Lung (tissue), 12 donors: ENCODE measurements around the gene TMEM94. TPM values are rescaled to one million over a fixed set of nuclear protein-coding genes. Genes with fewer than 3 reads are reported as not detected.

Experiments
- ATAC-seq: fragments of 200-7000 bp; cut with Tn5 transposase; one replicate; pipeline ENCODE4 v1.9.1; 2020; ENCODE audit warnings: moderate number of reproducible peaks; ENCODE audit not compliant: insufficient read depth, low FRiP score
- DNase-seq, 3 donors: peaks; one replicate each; pipeline ENCODE4 v3.0.0-alpha.2; 2013 to 2017
- H3K27ac ChIP-seq, 2 donors: one replicate each; pipeline ENCODE4 v1.5.1; 2013; ENCODE audit warnings: mild to moderate bottlenecking in 2 of 2, moderate library complexity in 2 of 2, control low read depth in 1 of 2, inconsistent platforms in 1 of 2, low read depth in 1 of 2, low read length in 1 of 2
- H3K27me3 ChIP-seq, 3 donors: one replicate each; pipeline ENCODE4 v1.5.1; 2013; ENCODE audit warnings: low read length in 2 of 3; ENCODE audit not compliant: control insufficient read depth in 3 of 3, insufficient read depth in 3 of 3
- H3K36me3 ChIP-seq, 4 donors: one replicate each; pipeline ENCODE4 v1.5.1; 2013; ENCODE audit warnings: low read length in 4 of 4, mild to moderate bottlenecking in 1 of 4, moderate library complexity in 1 of 4; ENCODE audit not compliant: control insufficient read depth in 4 of 4, insufficient read depth in 4 of 4
- H3K4me1 ChIP-seq, 5 donors: one replicate each; pipeline ENCODE4 v1.5.1; 2013; ENCODE audit warnings: low read length in 5 of 5, mild to moderate bottlenecking in 2 of 5, moderate library complexity in 1 of 5; ENCODE audit not compliant: control insufficient read depth in 5 of 5, insufficient read depth in 5 of 5
- H3K4me3 ChIP-seq: one replicate; pipeline ENCODE4 v1.5.1; 2013; ENCODE audit warnings: mild to moderate bottlenecking, control low read depth, moderate library complexity
- H3K9ac ChIP-seq, 2 donors: one replicate each; pipeline ENCODE4 v1.5.1; 2013; ENCODE audit warnings: low read length in 2 of 2, control low read depth in 1 of 2; ENCODE audit not compliant: insufficient read depth in 1 of 2
- H3K9me3 ChIP-seq, 4 donors: one replicate each; pipeline ENCODE4 v1.5.1; 2013; ENCODE audit warnings: low read length in 3 of 4, mild to moderate bottlenecking in 1 of 4, moderate library complexity in 1 of 4; ENCODE audit not compliant: control insufficient read depth in 4 of 4, insufficient read depth in 3 of 4
- WGBS, 2 donors: extraction: QIAGEN DNeasy Blood & Tissue Kit; methylation state at CpG; one replicate each; pipeline ENCODE4 v1.1.7; 2013; 5-methylcytosine and 5-hydroxymethylcytosine counted together
- polyA plus RNA-seq, 2 donors: library from polyadenylated mRNA; stranded (reverse); fragments of 200-250 nt; gene quantifications; one replicate each; pipeline ENCODE4 v1.2.1, GENCODE V29; 2013
- total RNA-seq, 2 donors: library from RNA; depleted of rRNA in 1 of 2; stranded (reverse); fragments of >200 nt in 1 of 2; gene quantifications; one replicate each; pipeline ENCODE4 v1.2.1, GENCODE V29; 2014 to 2021
- TF ChIP-seq, protein P1 (sequence below): IDR thresholded peaks from 2 replicates; pipeline ENCODE4 v1.5.1; 2012; ENCODE audit warnings: mild to moderate bottlenecking; ENCODE audit errors: control extremely low read depth, extremely low read depth
- donor health status: control.
- donor health status: control.
- donor health status: Bipolar disorder and iron deficiency.
- donor health status: healthy.
- donor health status: DM: yes; HTN: yes; CAD: no.

TMEM94 gene
- total and polyA plus RNA-seq, 4 donors: 40.0 to 82.3 (median 53.3) TPM

DNA sequence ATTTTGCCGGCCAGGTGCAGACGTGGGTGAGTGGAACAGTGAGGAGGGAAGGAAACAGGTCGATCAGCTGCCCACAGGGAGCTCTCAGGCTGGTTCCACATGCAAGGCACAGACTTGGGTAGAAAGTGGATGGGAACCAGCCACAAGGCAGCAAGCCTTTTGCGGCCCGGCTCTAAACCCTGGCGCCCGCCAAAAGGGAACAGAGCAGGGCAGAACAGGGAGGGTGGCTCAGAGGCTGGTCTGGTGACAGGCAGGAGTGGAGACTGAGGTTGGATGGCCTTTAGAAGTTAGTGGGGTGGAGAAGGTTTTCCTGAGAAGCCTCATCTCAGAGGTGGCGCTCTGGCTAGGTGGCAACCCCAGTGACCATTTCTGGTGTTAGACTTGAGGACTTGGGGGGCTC lies 79.4 kb downstream of the TMEM94 start:
- no peak for ATAC-seq

DNA sequence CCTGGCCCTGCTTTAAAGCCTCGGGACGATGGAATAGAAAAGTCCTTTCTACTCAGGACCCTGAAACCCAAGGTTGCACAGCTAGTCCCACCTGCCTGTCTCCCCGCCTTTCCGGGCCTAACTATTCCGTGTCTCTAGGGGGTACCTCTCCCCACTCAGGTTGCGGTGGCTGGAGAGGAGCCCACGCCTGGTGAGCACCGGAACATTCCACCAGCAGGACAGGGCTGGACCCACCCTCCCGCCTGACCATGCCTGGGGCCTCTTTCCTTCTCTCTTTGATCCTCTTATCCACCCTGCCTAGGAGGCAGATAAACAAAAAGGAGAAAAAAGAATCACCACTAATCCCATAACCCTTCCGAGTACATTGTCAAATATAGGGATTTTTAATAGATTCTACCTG lies 79.9 kb downstream of the TMEM94 start:
- H3K9me3 ChIP-seq: no peaks in the 10 kb centered on the region
- H3K36me3 ChIP-seq: no peaks in the 10 kb centered on the region
- 70 to 82% methylated on average over 10 of the region's 10 CpGs for WGBS, 2 donors
- peak overlapping the region in 1 of 2 donors; percentile 34 for H3K27ac ChIP-seq
- H3K27me3 ChIP-seq: no peaks in the 10 kb centered on the region
- no peak overlapping the region for H3K9ac ChIP-seq
- no peak for DNase-seq
- H3K4me3 ChIP-seq: no peak overlapping the region
- ATAC-seq: no peak
- TF ChIP-seq, protein P1, sequence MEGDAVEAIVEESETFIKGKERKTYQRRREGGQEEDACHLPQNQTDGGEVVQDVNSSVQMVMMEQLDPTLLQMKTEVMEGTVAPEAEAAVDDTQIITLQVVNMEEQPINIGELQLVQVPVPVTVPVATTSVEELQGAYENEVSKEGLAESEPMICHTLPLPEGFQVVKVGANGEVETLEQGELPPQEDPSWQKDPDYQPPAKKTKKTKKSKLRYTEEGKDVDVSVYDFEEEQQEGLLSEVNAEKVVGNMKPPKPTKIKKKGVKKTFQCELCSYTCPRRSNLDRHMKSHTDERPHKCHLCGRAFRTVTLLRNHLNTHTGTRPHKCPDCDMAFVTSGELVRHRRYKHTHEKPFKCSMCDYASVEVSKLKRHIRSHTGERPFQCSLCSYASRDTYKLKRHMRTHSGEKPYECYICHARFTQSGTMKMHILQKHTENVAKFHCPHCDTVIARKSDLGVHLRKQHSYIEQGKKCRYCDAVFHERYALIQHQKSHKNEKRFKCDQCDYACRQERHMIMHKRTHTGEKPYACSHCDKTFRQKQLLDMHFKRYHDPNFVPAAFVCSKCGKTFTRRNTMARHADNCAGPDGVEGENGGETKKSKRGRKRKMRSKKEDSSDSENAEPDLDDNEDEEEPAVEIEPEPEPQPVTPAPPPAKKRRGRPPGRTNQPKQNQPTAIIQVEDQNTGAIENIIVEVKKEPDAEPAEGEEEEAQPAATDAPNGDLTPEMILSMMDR: no peak
- H3K4me1 ChIP-seq: peaks cover 0 to 2% (median 0%) of the 10 kb centered on the region in 5 donors

More for the DNA sequence above, 79.4 kb downstream of the TMEM94 start:
- no peak for DNase-seq
- TF ChIP-seq, protein P1: no peak
- Histone ChIP-seq H3K4me1 (peaks cover 0 to 4% (median 0%) of the 10 kb centered on the region in 5 donors), H3K36me3 (no peaks in the 10 kb centered on the region), H3K4me3 (no peak overlapping the region), H3K27ac (peak overlapping the region in 1 of 2 donors; percentile 23), H3K9ac (no peak overlapping the region), H3K27me3 (no peaks in the 10 kb centered on the region), H3K9me3 (no peaks in the 10 kb centered on the region)
- 84 to 85% methylated on average over 8 of the region's 8 CpGs for WGBS, 2 donors

DNA sequence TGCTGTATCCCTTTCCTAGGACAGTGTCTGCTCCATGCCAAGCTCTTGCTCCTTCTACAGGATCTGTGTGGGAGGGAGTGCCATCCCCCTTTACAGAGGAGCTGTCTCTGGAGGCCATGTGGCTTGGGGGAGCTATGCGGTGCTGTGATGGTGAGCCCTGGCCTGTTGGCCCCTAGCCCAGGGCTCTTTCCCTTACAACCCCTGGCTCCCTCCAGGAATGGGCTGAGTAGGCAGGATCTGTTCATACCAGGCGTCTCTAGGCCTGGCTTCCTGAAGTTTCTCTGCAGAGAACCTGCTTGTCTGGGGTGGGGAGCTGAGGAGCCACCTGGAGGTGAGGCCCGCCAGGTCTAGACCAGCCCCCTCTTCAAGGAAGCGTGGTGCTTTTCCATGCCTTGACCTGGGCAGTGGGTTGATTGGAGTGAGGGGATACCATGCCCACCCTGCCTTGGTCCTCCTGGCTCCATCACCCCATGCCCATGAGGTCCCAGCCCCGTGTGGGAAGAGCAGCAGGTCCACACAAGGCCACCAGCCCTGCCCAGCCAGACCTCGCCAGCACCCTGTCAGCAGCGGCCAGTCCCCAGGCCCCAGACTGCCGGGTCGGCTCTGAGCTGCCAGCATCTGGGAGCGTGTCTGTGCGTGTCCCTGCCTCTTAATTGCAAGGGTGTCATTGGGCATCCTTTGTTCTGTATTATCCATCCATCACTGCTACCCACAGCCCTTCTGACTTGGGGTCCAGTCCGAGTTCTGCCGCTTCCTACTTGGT lies 83.7 kb downstream of the TMEM94 start:
- 87 to 94% methylated on average over 13 of the region's 13 CpGs for WGBS, 2 donors
- H3K4me3 ChIP-seq: no peak overlapping the region
- H3K9ac ChIP-seq: no peak overlapping the region
- H3K4me1 ChIP-seq: no peaks in the 10 kb centered on the region
- H3K36me3 ChIP-seq: no peaks in the 10 kb centered on the region
- no peak overlapping the region for H3K27ac ChIP-seq
- TF ChIP-seq, protein P1: no peak
- ATAC-seq (no peak), DNase-seq (no peak)
- H3K9me3 ChIP-seq: no peaks in the 10 kb centered on the region
- H3K27me3 ChIP-seq: no peaks in the 10 kb centered on the region
